IPS-18c (cell line): ENCODE measurements around the gene SPRR5.

Experiments
- H3K4me3 ChIP-seq: 2 replicates; pipeline ENCODE4 v1.7.0; 2013; ENCODE audit warnings: low read depth, mild to moderate bottlenecking, low read length, moderate library complexity; ENCODE audit not compliant: insufficient read depth
- H3K9me3 ChIP-seq: one replicate; pipeline ENCODE4 v1.6.1; 2013; ENCODE audit warnings: mild to moderate bottlenecking, low read length, moderate library complexity; ENCODE audit not compliant: control insufficient read depth, insufficient read depth

SPRR5 gene

DNA sequence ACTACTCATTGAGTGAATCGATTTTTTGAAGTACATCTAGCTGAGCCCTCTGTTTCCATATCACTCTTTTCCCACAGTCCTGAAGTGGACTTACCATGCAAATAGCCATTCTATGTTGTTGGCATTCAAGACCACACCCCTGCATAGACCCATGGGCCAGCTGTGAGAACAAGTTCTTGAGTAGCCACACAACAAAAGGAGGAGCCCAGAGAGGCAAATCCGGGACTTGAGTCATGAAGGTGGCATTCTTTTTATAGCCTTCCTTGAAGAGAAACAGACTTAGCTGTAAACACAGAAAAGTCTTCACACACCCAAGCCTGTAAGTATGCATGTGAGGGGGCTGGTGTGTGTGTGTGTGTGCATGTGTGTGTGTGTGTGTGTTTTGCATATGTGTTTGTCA is 13.8 kb upstream of the SPRR5 start:
- Histone ChIP-seq H3K9me3 (peaks cover 2% of the 10 kb centered on the region), H3K4me3 (no peak overlapping the region)

DNA sequence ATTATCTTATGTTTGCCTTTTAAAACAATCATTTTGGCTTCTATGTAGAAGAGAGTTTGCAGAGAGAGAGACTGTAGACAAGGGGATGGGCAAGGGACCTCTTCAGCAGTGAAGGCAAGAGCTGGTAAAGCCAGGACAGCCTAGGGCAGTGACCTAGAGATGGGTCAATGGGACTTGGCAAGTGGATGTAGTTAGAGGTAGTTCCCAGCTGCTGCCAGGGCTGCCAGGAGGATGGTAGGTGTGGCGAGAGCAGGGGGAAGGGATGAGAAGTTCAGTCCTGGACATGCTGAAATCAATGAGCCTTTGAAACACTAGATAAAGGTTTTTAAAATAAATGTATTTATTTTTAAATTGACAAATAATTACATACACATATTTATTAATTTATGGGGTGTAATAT is 6.4 kb upstream of the SPRR5 start:
- Histone ChIP-seq H3K9me3 (peaks cover 2% of the 10 kb centered on the region), H3K4me3 (no peak overlapping the region)

GRCh38 chr1:152941037-152941711 is 5.8 kb upstream of the SPRR5 start:
- peaks cover 2% of the 10 kb centered on the region for H3K9me3 ChIP-seq
- no peak overlapping the region for H3K4me3 ChIP-seq

GRCh38 chr1:152942161-152942560 is 4.8 kb upstream of the SPRR5 start:
- peaks cover 2% of the 10 kb centered on the region for H3K9me3 ChIP-seq
- H3K4me3 ChIP-seq, result no peak overlapping the region

DNA sequence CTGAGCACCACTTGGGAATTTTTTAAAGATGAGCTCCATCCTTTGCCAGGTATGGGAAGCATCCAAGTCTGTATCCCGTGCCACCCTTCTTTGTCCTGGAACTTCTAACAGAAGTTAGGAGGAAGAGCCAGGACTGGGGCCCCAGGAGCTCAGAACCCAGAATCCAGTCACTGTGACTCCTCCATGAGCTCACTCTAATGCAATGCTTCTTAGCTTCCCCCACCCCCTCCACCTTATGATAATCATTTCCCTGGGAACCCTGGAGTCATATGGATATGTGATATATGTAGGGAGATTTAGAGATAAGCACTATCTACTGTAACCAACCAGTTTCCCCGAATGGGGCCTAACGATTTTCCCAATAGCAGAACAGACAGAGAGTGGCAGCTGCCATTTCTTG is 758 bp upstream of the SPRR5 start:
- H3K4me3 ChIP-seq, result no peak overlapping the region
- peaks cover under 1% of the 10 kb centered on the region for H3K9me3 ChIP-seq

DNA sequence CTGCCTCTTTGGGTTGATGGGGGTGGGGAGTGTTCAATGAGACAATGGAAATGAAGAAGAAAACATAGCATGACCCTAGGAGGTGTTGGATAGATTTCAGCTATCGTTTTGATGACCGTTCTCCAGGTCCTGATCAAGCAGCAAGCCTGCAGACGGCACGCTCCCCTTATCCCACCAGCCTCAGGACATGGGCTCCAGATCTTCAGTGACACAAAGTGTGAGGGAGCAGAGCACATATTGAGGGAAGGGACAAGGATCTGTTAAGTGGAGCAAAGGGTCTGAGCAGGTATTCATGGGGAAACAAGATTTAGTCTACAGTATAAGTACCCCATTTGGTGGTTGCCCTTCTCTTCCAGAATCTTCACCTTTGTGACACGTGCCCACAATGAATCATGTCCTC is 4.7 kb downstream of the SPRR5 start:
- no peaks in the 10 kb centered on the region for H3K9me3 ChIP-seq
- no peak overlapping the region for H3K4me3 ChIP-seq

DNA sequence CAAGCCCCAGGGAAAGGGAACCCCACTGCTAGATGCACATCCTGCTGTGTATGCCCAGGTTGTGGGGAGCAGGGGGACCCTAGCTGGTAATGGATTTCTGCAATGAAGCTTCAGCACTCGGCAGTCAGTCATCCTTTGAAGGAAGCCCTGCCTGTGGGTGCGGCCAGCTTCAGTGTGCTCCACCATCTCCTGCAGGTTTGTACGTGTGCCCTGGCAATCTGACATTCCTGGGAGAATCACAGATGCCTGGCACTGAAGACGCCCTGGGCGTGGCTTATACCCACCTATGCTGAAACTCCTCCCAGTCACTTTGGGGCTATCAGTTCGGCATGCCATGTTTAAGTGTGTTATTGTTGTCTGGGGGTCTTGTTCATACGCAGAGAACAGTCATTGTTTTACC is 6.8 kb downstream of the SPRR5 start:
- Histone ChIP-seq H3K9me3 (no peaks in the 10 kb centered on the region), H3K4me3 (no peak overlapping the region)

DNA sequence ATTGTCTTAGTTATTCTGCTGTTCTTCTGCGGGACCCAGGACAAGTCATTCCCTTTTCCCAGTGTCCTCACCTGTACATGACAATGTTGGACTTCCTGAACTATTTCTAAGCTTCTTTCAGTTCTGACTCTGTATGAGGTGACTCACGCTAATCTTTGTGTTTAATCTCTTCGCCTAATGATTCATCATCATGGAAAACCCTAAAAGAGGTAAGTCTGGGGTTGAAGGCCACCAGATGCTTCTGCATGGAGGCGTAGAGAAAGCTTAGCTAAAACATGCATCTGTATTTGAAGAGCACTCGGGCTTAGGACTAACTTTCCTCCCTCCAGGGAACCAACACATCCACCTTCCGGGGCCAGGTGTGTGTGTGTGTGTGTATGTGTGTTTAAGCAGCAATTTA is 7.4 kb downstream of the SPRR5 start:
- H3K9me3 ChIP-seq, result no peaks in the 10 kb centered on the region
- H3K4me3 ChIP-seq, result no peak overlapping the region

DNA sequence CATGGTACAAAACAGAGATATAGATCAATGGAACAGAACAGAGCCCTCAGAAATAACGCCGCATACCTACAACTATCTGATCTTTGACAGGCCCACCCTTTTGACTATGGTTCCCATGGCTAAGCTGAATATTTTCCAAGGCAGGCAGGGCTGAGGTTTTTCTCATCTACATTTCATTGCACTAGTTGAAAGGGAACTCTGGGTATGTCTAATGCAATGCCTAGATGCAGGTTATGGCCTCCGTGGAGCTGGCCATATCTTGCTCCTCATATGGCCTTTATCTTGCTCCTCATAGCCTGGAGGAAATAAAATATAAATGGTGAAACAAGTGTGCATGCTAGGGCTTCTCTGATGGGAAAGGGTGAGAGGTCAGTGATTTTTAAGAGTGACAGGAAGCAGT is 10.6 kb downstream of the SPRR5 start:
- no peak overlapping the region for H3K4me3 ChIP-seq
- no peaks in the 10 kb centered on the region for H3K9me3 ChIP-seq

DNA sequence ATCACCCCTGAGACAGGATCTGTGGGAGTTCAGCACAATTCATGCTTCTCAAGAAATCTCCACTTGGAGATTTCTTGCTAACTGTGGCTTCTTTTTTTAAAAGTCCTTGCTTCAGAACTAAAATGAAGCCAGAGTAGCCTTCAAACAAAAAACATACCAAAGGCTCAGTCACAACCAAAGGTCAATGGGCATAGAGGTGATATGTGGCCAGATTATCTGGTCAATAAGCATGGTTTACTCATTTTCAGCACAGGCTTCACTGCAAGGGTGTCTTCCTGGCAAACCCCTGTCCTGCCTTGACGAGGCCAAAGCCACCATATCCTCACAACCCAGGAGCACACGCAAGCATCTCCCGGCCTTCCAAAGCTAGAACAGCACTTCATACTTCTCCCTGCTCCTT is 12.3 kb downstream of the SPRR5 start:
- Histone ChIP-seq H3K9me3 (no peaks in the 10 kb centered on the region), H3K4me3 (no peak overlapping the region)

DNA sequence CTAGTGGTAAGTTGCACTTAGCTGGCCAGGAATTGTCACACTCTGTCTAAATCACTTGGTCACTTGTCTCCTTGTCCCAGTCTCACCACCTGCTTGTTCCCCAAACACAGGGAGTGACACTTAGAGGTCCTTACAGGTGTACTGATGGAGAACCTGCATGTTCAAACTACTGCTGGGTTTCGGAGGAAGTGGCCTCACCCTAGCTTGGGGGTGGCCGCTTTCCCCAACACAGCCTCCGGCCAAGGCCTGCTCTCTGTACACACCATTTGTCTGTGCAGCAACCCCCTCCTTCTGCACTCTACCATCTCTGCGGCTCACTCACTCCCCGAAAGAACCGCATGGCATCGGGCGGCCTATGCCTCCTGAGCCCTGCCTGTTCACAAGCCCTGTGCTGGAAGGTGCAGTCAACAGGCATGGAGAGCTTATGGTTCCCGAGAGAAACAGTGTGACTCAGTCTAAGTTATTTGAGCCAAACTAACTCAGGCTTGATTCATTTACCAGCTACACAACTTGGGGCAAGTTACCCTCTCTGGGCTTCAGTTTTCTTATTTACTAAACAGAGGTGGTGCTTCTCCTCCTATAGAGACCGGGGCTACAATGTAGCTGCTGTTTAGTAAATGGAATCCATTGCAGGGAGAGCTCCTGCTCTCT is 12.9 kb downstream of the SPRR5 start:
- Histone ChIP-seq H3K4me3 (no peak overlapping the region), H3K9me3 (no peaks in the 10 kb centered on the region)

- Histone ChIP-seq H3K9me3 (no peaks in the 10 kb centered on the region), H3K4me3 (no peak overlapping the region)
Observed at GRCh38 chr1:152960452-152961044, 13.5 kb downstream of the SPRR5 start.

DNA sequence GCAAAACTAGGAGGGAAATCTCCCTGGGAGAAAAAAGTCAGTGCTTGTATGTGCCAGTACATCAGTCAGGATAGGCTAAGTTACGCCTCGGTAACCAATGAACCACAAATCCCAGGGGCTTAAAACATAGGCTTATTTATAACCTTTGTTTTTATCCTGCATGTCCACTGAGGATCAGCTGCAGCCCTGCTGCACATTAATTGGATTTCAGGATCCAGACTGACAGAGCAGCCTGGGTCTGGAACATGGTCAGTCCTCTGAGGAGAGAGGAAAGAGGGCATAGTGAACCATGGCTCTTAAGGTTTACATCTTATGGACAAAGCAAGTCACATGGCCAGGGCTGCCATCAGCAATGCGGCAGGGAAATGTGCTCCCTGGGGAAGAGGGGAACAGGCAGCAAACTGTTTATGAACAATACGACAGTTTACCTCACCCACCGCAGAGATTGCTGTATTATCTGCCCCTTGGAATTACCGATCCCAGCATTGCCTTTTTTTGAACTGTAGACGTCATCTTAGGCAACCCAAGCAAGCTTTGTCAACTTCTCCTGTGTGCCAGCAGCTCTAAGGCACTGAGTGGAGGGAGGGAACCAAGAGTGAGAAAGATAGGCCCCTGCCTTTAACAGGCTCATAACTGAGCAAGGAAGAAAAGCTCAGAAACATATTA is 14.4 kb downstream of the SPRR5 start:
- no peak overlapping the region for H3K4me3 ChIP-seq

GRCh38 chr1:152962876-152963415 is 15.9 kb downstream of the SPRR5 start:
- H3K9me3 ChIP-seq, result no peaks in the 10 kb centered on the region
- H3K4me3 ChIP-seq, result no peak overlapping the region

More for the DNA sequence above, 14.4 kb downstream of the SPRR5 start:
- H3K9me3 ChIP-seq, result no peaks in the 10 kb centered on the region

DNA sequence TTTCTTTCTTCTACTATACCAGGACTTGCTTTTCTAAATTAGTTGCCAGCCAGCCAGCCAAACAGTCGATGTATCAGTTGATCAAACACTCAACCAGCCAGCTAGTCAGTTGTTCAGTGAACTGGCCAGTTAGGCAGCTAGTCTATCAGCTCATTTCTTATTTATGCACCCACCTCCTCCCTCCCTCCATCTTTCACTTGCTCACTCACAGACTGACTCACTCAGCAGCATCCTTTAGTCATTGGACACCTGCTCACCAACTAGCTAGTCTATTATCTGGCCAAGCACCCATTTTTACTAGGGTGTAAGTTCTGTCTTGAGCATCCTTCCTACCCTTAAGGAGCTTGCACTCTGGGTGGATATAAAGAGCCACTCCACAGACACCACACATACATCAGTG is 17.5 kb downstream of the SPRR5 start:
- Histone ChIP-seq H3K9me3 (no peaks in the 10 kb centered on the region), H3K4me3 (no peak overlapping the region)

GRCh38 chr1:152965853-152966252 is 18.8 kb downstream of the SPRR5 start:
- Histone ChIP-seq H3K9me3 (no peaks in the 10 kb centered on the region), H3K4me3 (no peak overlapping the region)

DNA sequence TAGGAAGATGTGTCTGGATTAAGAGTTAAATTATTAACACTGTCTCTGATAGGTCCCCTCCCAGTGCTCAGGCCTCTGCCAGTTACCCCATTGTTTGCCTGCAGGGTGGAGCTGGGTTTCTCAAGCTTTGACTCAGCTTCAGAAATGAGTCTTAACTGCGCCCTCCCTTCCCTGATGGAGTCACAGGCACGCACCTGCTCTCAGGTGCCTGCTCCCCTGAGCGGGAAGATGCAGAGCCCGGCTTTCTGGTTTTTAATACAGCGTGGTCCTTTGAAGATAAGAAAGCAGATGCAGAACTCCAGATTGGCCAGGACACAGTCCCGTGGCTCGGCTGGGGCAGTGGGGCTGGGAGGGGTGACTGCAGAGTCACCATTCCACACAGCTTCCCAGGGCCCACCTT is 20.2 kb downstream of the SPRR5 start:
- no peaks in the 10 kb centered on the region for H3K9me3 ChIP-seq
- no peak overlapping the region for H3K4me3 ChIP-seq

DNA sequence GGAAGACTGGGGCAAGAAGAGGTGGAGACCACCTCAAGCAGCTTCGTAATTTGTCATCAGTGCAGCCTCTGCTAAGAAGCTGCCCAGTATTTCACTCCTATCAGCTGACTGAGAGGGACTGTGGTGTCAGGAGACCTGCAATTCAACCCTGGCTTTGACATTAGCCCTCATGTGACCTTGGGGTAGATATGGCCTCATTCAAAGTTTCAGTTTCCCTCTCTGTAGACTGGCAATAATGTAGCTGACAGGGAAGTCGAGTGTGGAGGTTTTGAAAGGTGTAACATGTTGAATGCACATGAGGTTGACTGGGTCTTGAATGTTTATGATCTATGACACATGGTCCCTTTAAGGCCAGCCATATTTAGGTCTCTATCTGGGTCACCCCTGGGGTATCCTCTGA is 21.2 kb downstream of the SPRR5 start:
- H3K9me3 ChIP-seq, result no peaks in the 10 kb centered on the region
- H3K4me3 ChIP-seq, result no peak overlapping the region
